Endometrial microvascular endothelial cells (primary cell): ENCODE measurements around the gene FFAR3. TPM values are rescaled to one million over a fixed set of nuclear protein-coding genes. Genes with fewer than 3 reads are reported as not detected.
"Not testable (repeated sequence)": the region's sequence is repeated elsewhere in the genome, so short reads cannot be mapped to it uniquely, and the experiment has no call there.

Source experiments
- in situ Hi-C: cut with HindIII; loops from 2 replicates; pipeline ENCODE4 v1.10.0; 2017; ENCODE audit warnings: low sequenced_read_pairs, low pct_unique_long_range_greater_than_20kb; ENCODE audit errors: inconsistent ontology term
- total RNA-seq: library from RNA; depleted of rRNA; stranded (reverse); fragments of >200 nt; gene quantifications from one replicate; pipeline ENCODE4 v1.2.3, GENCODE V29; 2015; ENCODE audit errors: inconsistent ontology term

Gene FFAR3
- total RNA-seq, 1 donor from 2014 or later, result not detected

- in situ Hi-C loops, result no loop called here
These were observed 34.8 kb downstream of the FFAR3 start for GRCh38 chr19:35392742-35393715.

- in situ Hi-C loops, result no loop called here
These were observed 37.3 kb downstream of the FFAR3 start for GRCh38 chr19:35395382-35396199.

- in situ Hi-C loops, result no loop called here
These were observed 38.1 kb downstream of the FFAR3 start for GRCh38 chr19:35396240-35396885.

GRCh38 chr19:35397064-35397463 is 38.8 kb downstream of the FFAR3 start:
- in situ Hi-C loops, result no loop called here

- in situ Hi-C loops, result no loop called here
These were observed 40.3 kb downstream of the FFAR3 start for GRCh38 chr19:35398570-35398969.

GRCh38 chr19:35399231-35399630 is 41.0 kb downstream of the FFAR3 start:
- in situ Hi-C loops, result no loop called here

GRCh38 chr19:35399948-35400772 is 41.9 kb downstream of the FFAR3 start:
- in situ Hi-C loops, result no loop called here

GRCh38 chr19:35400773-35401100 is 42.5 kb downstream of the FFAR3 start:
- in situ Hi-C loops, result no loop called here

GRCh38 chr19:35401416-35401815 is 43.2 kb downstream of the FFAR3 start:
- in situ Hi-C loops, result not testable (repeated sequence)

GRCh38 chr19:35403116-35403760 is 45.0 kb downstream of the FFAR3 start:
- in situ Hi-C loops, result no loop called here

- in situ Hi-C loops, result no loop called here
These were observed 46.8 kb downstream of the FFAR3 start for GRCh38 chr19:35404879-35405622.

- in situ Hi-C loops, result no loop called here
These were observed 49.4 kb downstream of the FFAR3 start for GRCh38 chr19:35407619-35408018.

- in situ Hi-C loops, result no loop called here
These were observed 50.3 kb downstream of the FFAR3 start for GRCh38 chr19:35408284-35409171.

GRCh38 chr19:35409191-35409590 is 50.9 kb downstream of the FFAR3 start:
- in situ Hi-C loops, result no loop called here
